SHP77 treated with DMSO at 0.1 percent for 48 hours (cell line): ENCODE data around the gene GPR12.
"Not testable (repeated sequence)": the region's sequence is repeated elsewhere in the genome, so short reads cannot be mapped to it uniquely, and the experiment has no call there.

ENCODE experiments used
- DNase-seq: peaks from one replicate; lab custom pipeline; 2025; lab: John Stamatoyannopoulos, UW

GPR12 gene

GRCh38 chr13:26747706-26748105 lies 12.9 kb downstream of the GPR12 start:
- no peak for DNase-seq

- no peak for DNase-seq
Measured at GRCh38 chr13:26743971-26744370, 16.6 kb downstream of the GPR12 start.

- DNase-seq = no peak
Measured at GRCh38 chr13:26742691-26743358, 17.8 kb downstream of the GPR12 start.

- DNase-seq = no peak
Measured at GRCh38 chr13:26735677-26736076, 24.9 kb downstream of the GPR12 start.

GRCh38 chr13:26727633-26728032 lies 33.0 kb downstream of the GPR12 start:
- no peak for DNase-seq

- DNase-seq = no peak
Measured at GRCh38 chr13:26727122-26727521, 33.5 kb downstream of the GPR12 start.

- no peak for DNase-seq
Measured at GRCh38 chr13:26726684-26727083, 33.9 kb downstream of the GPR12 start.

- not testable (repeated sequence) for DNase-seq
Measured at GRCh38 chr13:26723620-26724019, 37.0 kb downstream of the GPR12 start.

- no peak for DNase-seq
Measured at GRCh38 chr13:26722321-26722720, 38.3 kb downstream of the GPR12 start.

- peak; percentile 3 for DNase-seq
Measured at GRCh38 chr13:26721251-26722121, 39.1 kb downstream of the GPR12 start.

GRCh38 chr13:26719356-26719945 lies 41.1 kb downstream of the GPR12 start:
- no peak for DNase-seq

GRCh38 chr13:26718872-26719271 lies 41.7 kb downstream of the GPR12 start:
- no peak for DNase-seq

- no peak for DNase-seq
Measured at GRCh38 chr13:26718146-26718545, 42.4 kb downstream of the GPR12 start.

GRCh38 chr13:26716984-26717383 lies 43.6 kb downstream of the GPR12 start:
- no peak for DNase-seq

- DNase-seq = no peak
Measured at GRCh38 chr13:26713341-26713740, 47.2 kb downstream of the GPR12 start.

- DNase-seq = no peak
Measured at GRCh38 chr13:26711211-26711610, 49.4 kb downstream of the GPR12 start.

GRCh38 chr13:26710166-26710565 lies 50.4 kb downstream of the GPR12 start:
- DNase-seq = no peak

- no peak for DNase-seq
Measured at GRCh38 chr13:26709461-26709860, 51.1 kb downstream of the GPR12 start.

- DNase-seq = no peak
Measured at GRCh38 chr13:26708007-26708297, 52.6 kb downstream of the GPR12 start.

- DNase-seq = no peak
Measured at GRCh38 chr13:26707122-26708006, 53.2 kb downstream of the GPR12 start.

- no peak for DNase-seq
Measured at GRCh38 chr13:26706381-26706780, 54.2 kb downstream of the GPR12 start.

GRCh38 chr13:26705536-26705935 lies 55.0 kb downstream of the GPR12 start:
- no peak for DNase-seq
